ENCODE data around the gene SKAP1.

GRCh38 chr17:48231995-48232959, 197.7 kb downstream of the SKAP1 start:
- TF ChIP-seq, protein P1, sequence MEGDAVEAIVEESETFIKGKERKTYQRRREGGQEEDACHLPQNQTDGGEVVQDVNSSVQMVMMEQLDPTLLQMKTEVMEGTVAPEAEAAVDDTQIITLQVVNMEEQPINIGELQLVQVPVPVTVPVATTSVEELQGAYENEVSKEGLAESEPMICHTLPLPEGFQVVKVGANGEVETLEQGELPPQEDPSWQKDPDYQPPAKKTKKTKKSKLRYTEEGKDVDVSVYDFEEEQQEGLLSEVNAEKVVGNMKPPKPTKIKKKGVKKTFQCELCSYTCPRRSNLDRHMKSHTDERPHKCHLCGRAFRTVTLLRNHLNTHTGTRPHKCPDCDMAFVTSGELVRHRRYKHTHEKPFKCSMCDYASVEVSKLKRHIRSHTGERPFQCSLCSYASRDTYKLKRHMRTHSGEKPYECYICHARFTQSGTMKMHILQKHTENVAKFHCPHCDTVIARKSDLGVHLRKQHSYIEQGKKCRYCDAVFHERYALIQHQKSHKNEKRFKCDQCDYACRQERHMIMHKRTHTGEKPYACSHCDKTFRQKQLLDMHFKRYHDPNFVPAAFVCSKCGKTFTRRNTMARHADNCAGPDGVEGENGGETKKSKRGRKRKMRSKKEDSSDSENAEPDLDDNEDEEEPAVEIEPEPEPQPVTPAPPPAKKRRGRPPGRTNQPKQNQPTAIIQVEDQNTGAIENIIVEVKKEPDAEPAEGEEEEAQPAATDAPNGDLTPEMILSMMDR (IDR thresholded peaks at IDR 0.05), result no peak
- TF ChIP-seq POLR2A (IDR thresholded peaks at IDR 0.05), result no peak

All from ovary (tissue), 3 donors.